HCT116 (cell line): ENCODE results near the gene HORMAD2. TPM values are rescaled to one million over a fixed set of nuclear protein-coding genes. Genes with fewer than 3 reads are reported as not detected.

Source experiments
- ATAC-seq: fragments of 200-7000 bp; cut with Tn5 transposase; 2 replicates; pipeline ENCODE4 v1.9.1; 2020; ENCODE audit warnings: mild to moderate bottlenecking, moderate library complexity
- BruUV-seq: library from RNA; stranded (reverse); fragments of 400-500 nt; replicated peaks from 2 replicates; lab custom pipeline; 2021; lab: Mats Ljungman, UMichigan
- CTCF ChIA-PET: fragments of 300-600 bp; sonication (Branson Sonifier 250); formaldehyde crosslinking; loops from one replicate; lab custom pipeline; 2021; ENCODE audit warnings: antibody characterized with exemption; lab: Charles Lee
- POLR2A ChIA-PET: fragments of 300-600, 350-600 bp; sonication (Branson Sonifier 250); formaldehyde crosslinking; loops from one replicate; lab custom pipeline; 2021; ENCODE audit warnings: antibody characterized with exemption; lab: Charles Lee
- RAD21 ChIA-PET, 2 experiments: fragments of 300-600 bp; sonication (Branson Sonifier 250); formaldehyde crosslinking; loops; one replicate each; lab custom pipeline; 2023; ENCODE audit warnings: low total read pairs in 2 of 2; ENCODE audit not compliant: uncharacterized antibody in 2 of 2, unreplicated experiment in 2 of 2, low non-redundant PET in 1 of 2; lab: Charles Lee
- DNase-seq: peaks from one replicate; pipeline ENCODE4 v3.0.0-alpha.2; 2010; ENCODE audit warnings: low read depth, low spot score
- H2AFZ ChIP-seq: fragments of 200-600 bp; shearing (Covaris generic), sonication (generic); 2 replicates; pipeline ENCODE4 v1.6.1; 2017; ENCODE audit warnings: low read depth, mixed run types, mixed read lengths, antibody characterized with exemption, low read length; ENCODE audit not compliant: poor library complexity, severe bottlenecking
- H3K27ac ChIP-seq: 2 replicates; pipeline ENCODE4 v1.5.1; 2012; ENCODE audit warnings: low read depth, low read length
- H3K27me3 ChIP-seq: fragments of 200-600 bp; sonication (generic); 2 replicates; pipeline ENCODE4 v1.6.1; 2016; ENCODE audit warnings: mixed run types, low read length, mixed read lengths; ENCODE audit not compliant: insufficient read depth
- H3K36me3 ChIP-seq, 2 experiments: fragments of 200-500 bp in 1 of 2; fragments of 200-600 bp in 1 of 2; sonication (Bioruptor generic) in 1 of 2; sonication (generic) in 1 of 2; 2 replicates each; pipeline versions ENCODE4 v1.5.1 to v1.6.1; 2014 to 2016; ENCODE audit warnings: low read length in 2 of 2, inconsistent platforms in 1 of 2, mixed read lengths in 1 of 2, mixed run types in 1 of 2; ENCODE audit not compliant: insufficient read depth in 2 of 2, control insufficient read depth in 1 of 2
- H3K4me1 ChIP-seq, 2 experiments: fragments of 200-600 bp in 1 of 2; sonication (generic) in 1 of 2; 2 replicates each; pipeline versions ENCODE4 v1.5.1 to v1.6.1; 2012 to 2017; ENCODE audit warnings: low read length in 2 of 2, inconsistent platforms in 1 of 2, mild to moderate bottlenecking in 1 of 2, mixed read lengths in 1 of 2, mixed run types in 1 of 2, moderate library complexity in 1 of 2; ENCODE audit not compliant: insufficient read depth in 2 of 2, control insufficient read depth in 1 of 2
- H3K4me2 ChIP-seq: fragments of 200-600 bp; sonication (generic); 2 replicates; pipeline ENCODE4 v1.6.1; 2017; ENCODE audit warnings: mixed run types, low read length, mixed read lengths
- H3K4me3 ChIP-seq, 2 experiments: fragments of 200-600 bp in 1 of 2; sonication (generic) in 1 of 2; replicated peaks in 1 of 2; 2 replicates each; pipeline ENCODE4 v1.5.1; 2011 to 2016; ENCODE audit warnings: low read length in 2 of 2, control low read depth in 1 of 2, low read depth in 1 of 2, mild to moderate bottlenecking in 1 of 2, mixed read lengths in 1 of 2, mixed run types in 1 of 2
- H3K79me2 ChIP-seq: fragments of 200-600 bp; sonication (generic); 2 replicates; pipeline ENCODE4 v1.6.1; 2017; ENCODE audit warnings: mild to moderate bottlenecking, mixed run types, low read length, moderate library complexity, mixed read lengths; ENCODE audit not compliant: insufficient read depth
- H3K9ac ChIP-seq: fragments of 200-600 bp; sonication (generic); 2 replicates; pipeline ENCODE4 v1.6.1; 2016; ENCODE audit warnings: low read length, mixed read lengths
- H3K9me2 ChIP-seq: fragments of 200-600 bp; sonication (generic), shearing (Covaris generic); 2 replicates; pipeline ENCODE4 v1.6.1; 2017; ENCODE audit warnings: mixed run types, mild to moderate bottlenecking, moderate library complexity; ENCODE audit not compliant: insufficient read depth
- H3K9me3 ChIP-seq, 2 experiments: fragments of 200-500 bp in 1 of 2; fragments of 200-600 bp in 1 of 2; sonication (Bioruptor generic) in 1 of 2; sonication (generic) in 1 of 2; 2 replicates each; pipeline ENCODE4 v1.6.1; 2014 to 2017; ENCODE audit warnings: low read length in 2 of 2, mixed read lengths in 2 of 2, inconsistent platforms in 1 of 2, low read depth in 1 of 2, mild to moderate bottlenecking in 1 of 2, mixed run types in 1 of 2, moderate library complexity in 1 of 2; ENCODE audit not compliant: control insufficient read depth in 1 of 2, insufficient read depth in 1 of 2
- H4K20me1 ChIP-seq: fragments of 200-600 bp; sonication (generic), shearing (Covaris generic); 2 replicates; pipeline ENCODE4 v1.6.1; 2017; ENCODE audit warnings: mixed run types, mild to moderate bottlenecking, moderate library complexity; ENCODE audit not compliant: insufficient read depth
- ATF3 ChIP-seq: IDR thresholded peaks from 2 replicates; pipeline ENCODE4 v1.6.1; 2012
- CBX3 ChIP-seq: IDR thresholded peaks from 2 replicates; pipeline ENCODE4 v1.6.1; 2012; ENCODE audit warnings: low read depth
- FOSL1 ChIP-seq: IDR thresholded peaks from 2 replicates; pipeline ENCODE4 v1.6.1; 2012; ENCODE audit warnings: low read depth
- JUND ChIP-seq: IDR thresholded peaks from 2 replicates; pipeline ENCODE4 v1.6.1; 2012
- POLR2AphosphoS5 ChIP-seq: IDR thresholded peaks from 2 replicates; pipeline ENCODE4 v1.6.1; 2011; ENCODE audit warnings: mild to moderate bottlenecking, low read depth, low read length, moderate library complexity
- TCF7L2 ChIP-seq: IDR thresholded peaks from 2 replicates; pipeline ENCODE4 v1.7.0; 2011; ENCODE audit warnings: borderline replicate concordance, inconsistent platforms; ENCODE audit not compliant: insufficient read depth, insufficient read length; ENCODE audit errors: extremely low read depth
- YY1 ChIP-seq: IDR thresholded peaks from 2 replicates; pipeline ENCODE4 v1.6.1; 2011; ENCODE audit warnings: low read length, low read depth, moderate library complexity, mild to moderate bottlenecking; ENCODE audit not compliant: insufficient replicate concordance; ENCODE audit errors: extremely low read depth
- ZFX ChIP-seq: fragments of 450-650 bp; IDR thresholded peaks from 2 replicates; pipeline ENCODE4 v1.6.1; 2017
- intact Hi-C: fragments of 100-400 bp; cut with micrococcal nuclease; formaldehyde crosslinking; loops from 2 replicates; pipeline ENCODE4 v1.10.0; 2022
- total RNA-seq: library from RNA; stranded (reverse); gene quantifications from one replicate; pipeline ENCODE4 v1.2.1, GENCODE V29; 2021; ENCODE audit not compliant: unreplicated experiment

The HORMAD2 gene
- total RNA-seq, 1 experiment from 2014 or later, result not detected

- Histone ChIP-seq H3K4me1 (peaks cover 47 to 86% of the 10 kb centered on the region in 2 experiments), H3K79me2 (no peaks in the 10 kb centered on the region), H3K27me3 (no peaks in the 10 kb centered on the region), H3K9me2 (no peaks in the 10 kb centered on the region), H2AFZ (peak overlapping the region; percentile 42), H3K9ac (peak overlapping the region; percentile 57), H3K27ac (peak overlapping the region; percentile 92), H4K20me1 (no peaks in the 10 kb centered on the region), H3K4me3 (no peak overlapping the region), H3K9me3 (no peaks in the 10 kb centered on the region; a peak in 1 of 4 replicates), H3K36me3 (no peaks in the 10 kb centered on the region), H3K4me2 (peak overlapping the region; percentile 55)
- DNase-seq (no peak), ATAC-seq (no peak)
- RAD21 ChIA-PET, result interaction anchor here in 1 of 2 experiments (1.1 kb wide), 1 partner anchor 10 kb away, joined by 3 read pairs; no protein-coding TSS in a partner anchor
- peak; percentile 83; the same call in 1 of the 2 replicates for TF ChIP-seq CBX3
- no peak for TF ChIP-seq FOSL1
- no peak for TF ChIP-seq TCF7L2
- no peak for TF ChIP-seq ZFX
- TF ChIP-seq JUND, result no peak
- no peak for TF ChIP-seq YY1
- no peak for TF ChIP-seq POLR2AphosphoS5
- TF ChIP-seq ATF3, result no peak
- no TSS peak for BruUV-seq
- CTCF ChIA-PET, result no interaction called here
- intact Hi-C loops, result no loop called here
- POLR2A ChIA-PET, result interaction anchor here (1.3 to 6.3 kb wide), 8 partner anchors 8 to 118 kb away, joined by 3 to 43 read pairs (median 4); no protein-coding TSS in a partner anchor
Observed at GRCh38 chr22:30225220-30225927, 145.1 kb downstream of the HORMAD2 start.
